Posterior vena cava (tissue), 2 donors: Measurements from ENCODE around the gene GGTLC1. TPM values are rescaled to one million over a fixed set of nuclear protein-coding genes. Genes with fewer than 3 reads are reported as not detected.

Source experiments
- DNase-seq: peaks from one replicate; pipeline ENCODE4 v3.0.0-alpha.2; 2020; ENCODE audit warnings: low spot score
- intact Hi-C, 2 donors: fragments of 100-400 bp; cut with DNase I; formaldehyde crosslinking; loops; one replicate each; pipeline versions ENCODE4 v1.14.1 to v1.14.2; 2022 to 2023
- total RNA-seq, 2 donors: library from RNA; stranded (reverse); fragmentation: NEBNext Ultra II Directional; extraction: Animal tissue kit (Norgen Biotek cat#: 25700); gene quantifications; one replicate each; pipeline ENCODE4 v1.2.1, GENCODE V29; 2021
- donor health status: DM: yes; HTN: yes; CAD: no.
- donor health status: DM: yes; HTN: yes; CAD: no.

GGTLC1 gene
- total RNA-seq, 2 donors from 2014 or later, result not detected

GRCh38 chr20:23974966-23975365, 13.6 kb downstream of the GGTLC1 start:
- DNase-seq, result no peak
- intact Hi-C loops, result no loop called here

DNA sequence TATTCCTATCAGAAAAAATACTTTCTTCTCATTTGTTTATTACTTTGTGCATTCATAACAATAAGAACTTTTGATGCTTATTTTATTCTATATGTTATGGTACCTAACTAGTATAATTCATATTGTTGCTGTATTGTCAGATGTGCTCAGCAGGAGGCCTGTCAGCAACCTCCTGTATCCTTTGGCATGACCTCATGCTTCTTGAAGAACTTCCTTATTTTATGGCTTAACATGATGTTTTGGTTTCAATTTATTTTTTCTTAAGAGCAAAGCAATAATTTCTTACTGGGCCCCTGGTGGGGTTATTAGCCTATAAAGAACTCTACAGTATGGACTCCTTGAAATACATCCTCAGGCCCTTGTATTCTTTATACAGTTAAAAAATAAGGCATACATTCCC, 17.3 kb downstream of the GGTLC1 start:
- intact Hi-C loops, result no loop called here

GRCh38 chr20:23970049-23970448, 18.5 kb downstream of the GGTLC1 start:
- DNase-seq, result no peak
- intact Hi-C loops, result no loop called here

More for the DNA sequence above, 17.3 kb downstream of the GGTLC1 start:
- DNase-seq, result no peak

DNA sequence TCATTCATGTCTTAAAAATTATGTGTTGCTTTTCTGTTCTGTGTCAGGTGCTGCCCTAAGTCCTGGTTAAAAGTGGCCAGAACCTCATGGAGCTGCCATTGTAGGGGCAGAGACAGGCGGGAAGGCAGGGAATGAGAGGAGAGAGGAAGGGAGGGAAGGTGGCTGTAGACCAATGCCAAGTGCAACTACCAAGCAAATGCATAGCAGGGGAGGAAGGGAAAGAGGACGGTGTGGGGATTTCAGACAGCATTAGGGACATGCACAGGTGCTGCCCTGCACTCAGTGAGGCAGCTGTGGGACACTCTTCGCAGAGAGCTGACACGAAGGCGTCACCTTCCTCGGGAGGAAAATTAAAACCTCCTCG, 21.0 kb downstream of the GGTLC1 start:
- no peak for DNase-seq
- intact Hi-C loops, result loop anchor here in 1 of 2 donors (2.0 kb wide), 1 partner anchor 313 kb away; no protein-coding TSS in a partner anchor

GRCh38 chr20:23966927-23967615, 21.5 kb downstream of the GGTLC1 start:
- DNase-seq, result no peak
- intact Hi-C loops, result loop anchor here in 1 of 2 donors (2.0 kb wide), 1 partner anchor 312 kb away; no protein-coding TSS in a partner anchor

DNA sequence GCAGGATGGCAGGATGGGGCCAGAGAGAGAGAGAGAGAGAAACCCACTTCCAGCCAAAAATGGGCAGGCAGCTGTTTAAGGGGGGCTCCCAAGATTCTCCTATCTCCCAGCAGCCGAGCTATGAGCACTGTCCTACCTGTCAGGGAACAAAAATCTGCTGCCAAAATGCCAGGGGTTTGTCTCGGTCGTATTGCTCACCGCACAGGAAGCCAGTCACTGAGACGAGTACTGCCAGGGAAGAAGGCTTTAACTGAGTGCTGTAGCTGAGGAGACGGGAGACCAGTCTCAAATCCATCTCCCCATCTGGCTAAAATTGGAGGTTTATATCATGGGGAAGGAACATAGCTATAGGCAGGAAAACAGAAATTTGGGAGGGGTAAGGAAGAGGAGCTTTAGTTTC, 22.3 kb downstream of the GGTLC1 start:
- intact Hi-C loops, result loop anchor here in 1 of 2 donors (2.0 kb wide), 1 partner anchor 311 kb away; no protein-coding TSS in a partner anchor
- DNase-seq, result no peak

DNA sequence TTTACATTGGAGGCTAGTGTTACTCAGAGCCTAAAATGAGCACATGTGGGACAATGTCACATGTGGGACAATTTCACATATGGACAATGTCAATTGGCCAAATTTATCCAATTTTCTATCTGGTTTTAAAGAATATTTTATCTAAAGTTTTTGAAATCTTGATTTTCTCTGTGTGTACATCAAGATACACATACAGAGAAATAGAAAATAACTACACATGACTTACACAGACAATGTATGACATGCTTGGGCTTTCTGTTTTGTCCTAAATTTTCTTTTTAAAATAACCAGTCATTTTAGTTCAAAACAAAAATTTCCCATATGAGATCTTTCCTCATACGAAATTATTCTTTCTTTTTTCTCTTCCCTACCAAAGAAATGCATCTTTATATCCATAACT, 24.6 kb downstream of the GGTLC1 start:
- no peak for DNase-seq
- intact Hi-C loops, result no loop called here

DNA sequence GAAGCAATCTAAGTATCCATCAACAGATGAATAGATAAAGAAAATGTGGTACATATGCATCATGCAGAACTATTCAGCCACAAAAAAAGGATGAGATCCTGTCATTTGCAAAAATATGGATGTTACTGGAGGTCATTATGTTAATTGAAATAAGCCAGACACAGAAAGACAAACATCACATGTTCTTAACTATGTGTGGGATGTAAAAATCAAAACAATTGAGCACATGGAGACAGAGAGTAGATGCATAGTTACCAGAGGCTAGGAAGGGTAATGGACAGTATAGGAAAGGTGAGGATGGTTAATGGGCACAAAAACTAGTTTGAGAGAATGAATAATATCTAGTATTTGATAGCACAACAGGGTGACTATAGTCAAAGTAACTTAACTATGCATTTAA, 26.3 kb downstream of the GGTLC1 start:
- DNase-seq, result no peak
- intact Hi-C loops, result no loop called here

GRCh38 chr20:23959054-23959453, 29.5 kb downstream of the GGTLC1 start:
- intact Hi-C loops, result no loop called here
- no peak for DNase-seq

- no peak for DNase-seq
- intact Hi-C loops, result no loop called here
Measured at GRCh38 chr20:23955896-23956295, 32.7 kb downstream of the GGTLC1 start.

DNA sequence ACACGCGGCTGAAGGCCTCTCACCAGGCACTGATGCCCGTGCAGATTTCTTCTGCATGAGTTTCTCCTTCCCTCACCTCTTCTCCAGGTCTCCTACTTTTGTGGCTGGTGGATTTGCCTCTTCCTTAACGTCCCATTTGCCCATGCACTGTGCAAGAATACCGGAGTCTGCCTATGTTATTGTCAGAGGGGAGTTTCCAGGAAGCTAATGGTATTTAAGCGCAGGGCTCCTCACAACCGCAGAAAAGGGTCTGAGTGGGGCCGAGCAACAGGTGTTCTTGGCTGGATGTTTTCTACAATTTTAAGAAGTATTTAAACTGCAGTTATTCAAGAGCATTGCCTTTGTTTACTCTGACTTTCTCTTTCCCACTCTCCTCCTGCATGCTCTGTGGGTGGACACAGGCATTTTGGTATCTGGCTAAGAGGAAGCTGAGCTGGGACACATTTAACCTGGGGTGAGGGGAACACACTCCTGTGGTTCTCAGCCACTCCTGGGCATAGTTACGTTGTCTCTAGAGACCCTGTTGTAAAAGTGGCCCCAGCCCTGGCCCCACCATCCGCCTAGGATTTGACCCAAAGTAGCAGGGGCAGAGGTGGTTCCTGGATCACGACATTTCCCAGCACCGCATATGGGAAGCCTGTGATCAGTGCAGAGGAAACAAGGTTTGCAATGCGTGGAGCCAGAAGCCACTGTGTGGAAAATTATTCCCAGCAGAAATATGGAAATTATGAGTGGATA, 34.4 kb downstream of the GGTLC1 start:
- DNase-seq, result no peak
- intact Hi-C loops, result no loop called here

DNA sequence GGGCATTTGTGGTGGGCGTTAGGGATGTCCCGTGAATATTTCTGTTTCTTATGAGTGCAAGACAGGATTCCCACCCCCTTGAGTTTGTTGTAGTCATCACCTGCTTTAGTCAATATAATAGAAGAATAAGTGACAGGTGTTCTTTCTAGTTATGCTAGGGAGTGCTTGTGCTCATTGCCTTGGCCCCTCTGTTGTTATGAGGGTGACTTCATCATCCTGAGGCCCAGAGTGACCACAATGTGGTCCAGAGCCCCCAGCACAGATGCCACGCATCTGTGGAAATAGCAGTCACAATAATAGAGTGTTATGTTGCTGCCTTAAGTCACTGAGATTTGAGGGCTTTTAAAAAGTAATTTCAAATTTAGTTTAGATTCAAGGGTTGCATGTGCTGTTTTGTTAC, 42.4 kb downstream of the GGTLC1 start:
- no peak for DNase-seq
- intact Hi-C loops, result no loop called here

- no peak for DNase-seq
Measured at GRCh38 chr20:23943304-23943703, 45.3 kb downstream of the GGTLC1 start.

DNA sequence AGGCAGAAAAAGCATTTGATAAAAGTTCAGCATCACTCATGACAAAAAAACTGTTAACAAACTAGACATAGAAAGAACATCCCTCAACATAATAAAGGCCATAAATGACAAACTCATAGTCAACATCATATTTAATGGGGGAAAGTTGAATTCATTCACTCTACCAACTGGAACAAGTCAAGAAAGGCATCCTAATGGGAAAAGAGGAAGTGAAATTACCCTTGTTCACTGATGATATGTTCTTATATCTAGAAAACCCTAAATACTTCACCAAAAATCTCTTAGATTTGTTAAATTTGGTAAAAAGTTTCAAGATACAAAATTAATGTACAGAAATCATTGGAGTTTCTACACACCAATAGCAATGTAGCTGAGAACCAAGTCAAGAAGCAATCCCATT, 48.9 kb downstream of the GGTLC1 start:
- no peak for DNase-seq
- intact Hi-C loops, result no loop called here

More at GRCh38 chr20:23943304-23943703, 45.3 kb downstream of the GGTLC1 start:
- intact Hi-C loops, result no loop called here

- no peak for DNase-seq
- intact Hi-C loops, result no loop called here
Measured at GRCh38 chr20:23939063-23939462, 49.5 kb downstream of the GGTLC1 start.

GRCh38 chr20:23938118-23938438, 50.5 kb downstream of the GGTLC1 start:
- intact Hi-C loops, result no loop called here
- no peak for DNase-seq

DNA sequence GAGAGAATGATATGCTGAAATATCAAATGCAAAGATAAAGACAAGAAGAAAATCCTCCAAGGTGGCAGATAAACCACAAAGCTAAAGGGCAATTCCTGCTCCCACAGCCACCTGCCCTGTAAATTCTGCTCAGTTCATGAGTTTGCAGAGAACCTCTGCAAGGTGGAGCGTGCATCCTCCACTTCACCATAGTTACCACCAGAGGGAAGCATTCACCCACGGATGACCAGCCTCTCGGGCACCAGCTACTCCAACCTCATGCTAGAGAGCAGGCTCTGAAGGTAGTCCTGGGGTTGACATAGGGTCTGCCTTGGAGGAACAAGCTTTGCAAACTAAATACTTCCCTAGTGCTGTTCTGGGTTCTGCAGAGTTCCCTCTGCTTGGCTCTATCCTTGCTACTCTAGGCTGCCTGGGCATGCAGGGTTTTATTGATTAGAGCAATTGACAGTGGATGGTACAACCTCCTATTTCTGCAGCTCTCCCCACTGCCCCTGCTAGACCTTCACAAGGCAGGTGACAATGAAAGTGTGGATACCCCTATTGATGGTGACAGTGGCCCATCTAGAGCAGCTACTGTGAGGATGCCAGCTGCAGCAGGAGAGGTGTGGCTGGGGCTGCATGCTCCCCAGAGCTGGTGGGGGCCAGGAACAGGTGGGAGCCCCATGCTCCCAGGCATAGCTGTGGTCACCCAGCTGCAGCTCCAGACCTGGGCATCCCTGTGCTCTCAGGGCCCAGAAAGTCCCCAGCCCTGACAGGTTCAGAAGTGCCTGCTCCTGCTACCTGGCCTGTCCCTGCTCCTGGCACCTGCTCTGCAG, 51.1 kb downstream of the GGTLC1 start:
- intact Hi-C loops, result no loop called here
- DNase-seq, result no peak
